ENCODE data around the gene B3GAT1.

GRCh38 chr11:134346101-134346975 lies 65.7 kb downstream of the B3GAT1 start:
- no peak for TF ChIP-seq SMC3 (conservative IDR thresholded peaks at IDR 0.05; ENCODE audit: poor library complexity)
- TF ChIP-seq CTCF (IDR thresholded peaks at IDR 0.05; ENCODE audit: poor library complexity, severe bottlenecking), result no peak
- no peak for TF ChIP-seq POLR2AphosphoS5 (IDR thresholded peaks at IDR 0.05)
- TF ChIP-seq RAD21 (conservative IDR thresholded peaks at IDR 0.05), result no peak
- TF ChIP-seq EZH2 (IDR thresholded peaks at IDR 0.05; ENCODE audit: borderline replicate concordance, insufficient read depth, low read length, poor library complexity, severe bottlenecking), result no peak
- TF ChIP-seq EP300 (conservative IDR thresholded peaks at IDR 0.05; ENCODE audit: poor library complexity, severe bottlenecking), result no peak
- TF ChIP-seq TAF1 (IDR thresholded peaks at IDR 0.05; ENCODE audit: low read depth), result no peak
